IPS-NIHi7 (cell line): ENCODE results near the gene ADCY9.
A peak's percentile ranks its signal among the peaks of the same experiment; 100 is the strongest.

Experiments
- DNase-seq: peaks from one replicate; pipeline ENCODE4 v3.0.0; 2012; ENCODE audit warnings: mixed read lengths; ENCODE audit errors: extremely low spot score

ADCY9 gene

DNA sequence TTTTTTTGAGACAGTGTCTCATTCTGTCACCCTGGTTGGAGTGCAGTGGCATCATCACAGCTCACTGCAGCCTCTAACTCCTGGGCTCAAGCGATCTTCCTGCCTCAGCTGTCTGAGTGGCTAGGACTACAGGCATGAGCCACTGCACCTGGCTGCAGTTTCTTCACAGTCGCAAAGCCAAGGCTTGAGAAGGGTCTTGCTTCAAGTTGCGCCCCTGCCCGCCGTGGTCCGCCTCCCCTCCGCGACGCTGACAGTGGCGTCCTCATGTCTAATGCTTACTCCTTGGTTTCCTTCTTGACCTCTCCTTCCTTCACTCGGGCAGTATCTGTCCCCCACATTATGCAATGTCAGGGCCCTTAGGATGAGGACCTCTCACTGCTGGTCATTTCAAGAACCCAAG, 112.7 kb downstream of the ADCY9 start:
- no peak for DNase-seq

DNA sequence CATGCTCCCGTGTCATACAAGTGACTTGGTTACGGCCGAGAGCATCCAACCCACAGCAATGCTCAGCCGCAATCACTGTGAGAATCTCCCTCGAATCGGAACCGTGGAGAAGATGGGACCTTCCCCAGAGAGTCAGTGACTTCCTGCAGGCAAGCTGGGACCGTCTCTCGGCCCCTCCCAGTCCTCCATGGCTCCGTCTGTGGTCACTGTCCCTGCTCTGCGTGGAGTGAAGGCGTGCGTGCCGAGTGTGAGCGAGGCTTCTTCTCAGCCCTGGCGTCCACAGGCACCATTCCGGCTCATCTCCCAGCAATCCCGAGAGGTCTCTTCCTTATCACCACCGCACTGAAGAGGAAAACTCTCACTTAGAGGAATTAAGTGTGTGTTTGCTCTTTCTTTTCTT, 113.1 kb downstream of the ADCY9 start:
- no peak for DNase-seq

DNA sequence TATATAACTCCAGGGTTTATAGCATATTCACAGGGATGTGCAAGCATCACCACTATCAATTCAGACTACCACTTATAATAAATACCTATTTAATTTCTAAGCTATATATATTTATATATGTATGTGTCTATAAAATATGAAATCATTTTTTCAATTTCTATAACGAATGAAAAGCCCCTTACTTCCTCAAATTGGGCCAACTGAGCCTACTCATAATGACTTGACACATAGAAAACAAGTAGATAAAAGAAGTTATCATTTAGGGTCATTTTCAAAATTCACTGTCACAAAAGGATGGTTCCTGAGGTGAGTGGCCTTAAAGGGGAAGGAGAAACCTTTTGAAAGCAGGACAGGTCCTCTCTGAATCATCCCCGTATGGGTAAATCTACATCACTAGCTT, 114.1 kb downstream of the ADCY9 start:
- no peak for DNase-seq

DNA sequence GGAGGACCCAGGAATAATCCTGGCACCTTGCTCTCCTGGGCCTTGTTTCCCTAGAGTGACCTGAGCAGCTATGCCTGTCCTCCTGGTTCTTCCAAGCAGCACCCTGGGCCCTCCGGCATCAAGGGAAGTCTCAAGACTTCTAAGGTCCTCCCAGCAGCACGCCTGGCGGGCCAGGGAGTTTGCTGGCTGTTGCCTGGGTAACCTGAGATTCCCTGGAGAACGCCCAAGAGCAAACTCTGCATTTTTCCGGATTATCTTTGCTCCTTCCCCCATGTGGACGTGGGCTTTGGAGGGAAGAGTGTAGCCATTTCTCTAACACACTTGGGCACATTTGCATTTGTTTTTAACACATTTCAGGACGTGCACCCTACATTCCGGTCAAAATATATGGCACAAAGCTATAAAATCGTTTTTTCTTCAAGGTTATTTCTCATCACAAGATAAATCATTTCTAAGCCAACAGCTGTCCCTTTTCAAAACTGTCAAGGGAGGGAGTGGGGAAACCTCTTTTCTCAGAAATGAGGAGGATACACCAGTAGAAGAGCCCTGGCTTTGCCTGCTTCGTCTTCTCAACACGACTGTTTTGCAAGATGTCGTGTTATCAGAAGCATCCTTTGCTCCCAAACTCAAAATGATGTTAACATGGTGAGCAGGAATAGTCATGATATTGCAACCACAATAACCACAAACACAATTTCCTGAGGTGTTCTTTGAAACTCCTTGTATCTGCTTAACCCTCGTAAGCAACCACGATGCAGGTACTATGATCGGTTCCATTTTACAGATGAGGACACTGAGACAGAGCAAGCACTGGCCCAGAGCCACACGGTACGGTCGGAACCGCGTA, 116.5 kb downstream of the ADCY9 start:
- DNase-seq = peak; percentile 40

DNA sequence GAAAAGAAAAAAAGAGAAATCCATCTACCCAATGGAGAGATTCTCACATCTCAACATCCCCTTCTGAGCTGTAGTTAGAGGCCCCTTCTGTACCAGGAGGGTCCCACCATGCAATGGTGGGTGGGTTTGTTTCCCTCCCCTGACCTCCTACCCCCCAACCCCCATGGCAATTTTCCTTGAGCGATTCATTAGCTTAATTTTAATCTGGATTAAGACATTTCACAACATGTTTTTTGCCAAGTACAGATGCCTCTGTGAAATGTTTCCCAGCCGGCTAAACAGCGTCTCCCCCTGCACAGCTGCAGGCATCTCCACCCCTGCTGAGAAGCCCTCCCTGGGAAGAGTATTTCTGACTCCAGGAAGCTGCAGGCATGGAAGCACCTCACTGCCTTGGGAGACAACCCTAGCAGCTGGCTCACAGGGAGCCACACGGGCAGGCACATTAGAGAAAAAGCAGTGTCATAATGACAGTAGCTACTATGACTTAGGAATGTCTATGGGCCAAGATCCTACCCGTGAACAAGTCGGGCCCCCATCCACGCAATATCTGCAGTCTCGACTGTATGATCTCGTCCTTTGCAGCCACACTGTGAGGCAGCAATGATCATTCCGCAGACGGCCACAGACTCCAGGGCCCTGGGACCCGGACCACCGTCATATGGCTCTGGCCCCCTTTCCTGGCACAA, 117.3 kb downstream of the ADCY9 start:
- DNase-seq = no peak

DNA sequence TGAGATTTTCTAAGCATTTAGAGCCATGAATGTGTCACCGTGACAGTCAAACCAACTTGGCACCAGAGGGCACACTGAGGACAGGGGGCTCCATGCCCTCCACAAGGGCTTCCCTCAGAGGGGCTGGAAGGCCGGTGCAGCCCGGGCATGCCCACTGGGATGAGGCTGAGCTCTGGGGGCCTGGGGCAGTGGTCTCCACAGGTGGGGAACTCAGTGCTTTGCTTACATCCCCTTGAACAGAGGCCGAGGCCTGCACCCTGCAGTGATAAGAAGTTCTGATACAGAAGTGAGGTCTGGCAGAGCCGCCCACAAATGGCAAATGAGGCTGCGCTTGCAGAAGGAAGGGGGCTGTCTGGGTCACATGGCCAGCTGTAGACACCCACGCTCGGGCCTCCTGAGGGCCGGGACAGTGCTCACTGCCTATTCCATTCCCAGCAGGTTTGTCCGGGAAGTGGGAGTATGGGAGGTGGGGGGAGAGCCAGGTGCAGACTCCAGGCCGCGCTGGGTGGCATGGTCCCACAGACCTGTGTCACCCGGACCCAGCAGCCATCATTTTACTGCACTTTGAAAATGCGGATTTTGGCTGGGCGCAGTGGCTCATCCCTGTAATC, 118.9 kb downstream of the ADCY9 start:
- DNase-seq = no peak

DNA sequence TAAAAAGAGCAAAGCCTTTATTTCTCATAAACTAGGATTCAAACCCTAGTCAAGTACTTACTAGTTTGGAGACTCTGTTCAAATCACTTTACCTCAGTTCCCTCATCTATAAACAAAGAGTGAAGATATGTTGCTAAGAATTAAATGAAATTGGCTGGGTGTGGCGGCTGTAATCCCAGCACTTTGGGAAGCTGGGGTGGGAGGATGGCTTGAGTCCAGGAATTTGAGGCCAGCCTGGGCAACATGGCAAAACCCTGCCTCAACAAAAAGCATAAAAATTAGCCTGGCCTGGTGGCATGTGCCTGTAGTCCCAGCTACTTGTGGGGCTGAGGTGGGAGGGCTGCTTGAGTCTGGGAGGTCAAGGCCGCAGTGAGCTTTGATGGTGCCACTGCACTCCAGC, 121.2 kb downstream of the ADCY9 start:
- no peak for DNase-seq

DNA sequence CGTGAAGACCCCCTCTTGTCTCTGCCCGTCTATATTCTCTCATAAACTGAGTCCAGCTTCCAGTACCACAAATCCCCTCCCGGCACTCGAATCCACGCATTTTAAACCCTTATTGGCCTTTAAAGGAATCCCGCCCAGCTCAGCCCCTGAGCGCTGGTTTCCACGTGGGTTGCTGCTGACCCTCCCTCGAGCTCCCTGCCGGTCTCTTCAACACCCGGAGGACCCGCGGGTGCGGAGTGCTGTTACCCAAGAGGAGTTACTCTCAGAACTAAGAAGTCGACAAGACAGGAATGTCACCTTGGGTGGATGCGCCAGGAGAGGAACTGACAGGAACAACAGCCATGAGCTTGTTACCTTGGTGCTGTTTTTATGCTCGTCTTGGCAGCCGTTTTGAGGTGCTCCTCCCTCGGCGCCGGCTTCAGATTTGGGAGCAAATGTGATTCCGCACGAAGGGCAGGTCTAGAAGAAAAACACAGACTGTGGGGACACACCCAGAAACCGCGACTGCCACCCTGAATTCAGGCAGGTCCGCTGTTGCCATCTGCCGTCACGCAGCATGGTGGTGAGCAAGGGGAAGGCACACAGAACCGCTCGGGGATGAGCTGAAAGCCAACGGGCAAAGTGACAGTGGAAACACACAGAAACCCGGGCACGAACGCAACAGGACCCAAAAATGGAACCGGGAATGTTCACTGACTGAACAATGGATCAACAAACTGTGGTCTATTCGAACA, 123.0 kb downstream of the ADCY9 start:
- DNase-seq = no peak

DNA sequence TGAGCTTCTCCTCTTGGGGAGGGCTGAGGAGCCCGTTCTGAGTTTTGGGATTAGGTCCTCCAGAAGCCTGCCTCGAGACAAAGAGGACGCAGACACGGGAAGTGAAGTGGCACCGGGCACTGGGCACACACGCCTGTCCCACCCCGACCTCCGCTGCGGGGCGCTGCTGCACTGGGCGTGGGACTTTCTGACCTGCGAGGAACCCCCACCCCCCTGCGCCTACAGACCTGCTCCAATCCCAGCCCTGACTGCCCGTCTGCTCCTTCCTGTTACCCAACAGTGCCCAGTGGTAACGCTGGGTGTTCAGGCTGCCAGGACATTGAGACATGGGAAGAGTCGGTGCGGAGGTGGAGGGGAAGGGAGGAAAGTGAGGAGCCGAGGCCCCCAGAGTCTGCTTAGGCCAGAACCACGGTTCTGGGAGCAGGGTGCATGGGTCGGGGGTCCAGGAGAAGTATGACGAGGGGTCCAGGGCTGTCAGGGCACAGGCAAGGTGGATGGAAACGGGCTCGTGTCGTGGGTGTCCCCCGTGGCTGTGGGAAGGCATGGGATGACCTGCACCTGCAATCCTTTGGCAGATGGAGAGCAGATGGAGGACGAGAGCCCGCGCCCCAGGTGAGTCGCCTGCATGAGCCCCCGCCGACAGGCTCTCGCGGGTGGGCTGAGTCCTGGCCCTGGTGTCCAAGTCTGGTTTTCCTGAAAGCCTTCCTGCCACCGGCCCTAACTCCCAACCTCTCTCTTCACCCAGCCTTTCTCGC, 123.8 kb downstream of the ADCY9 start:
- DNase-seq = no peak

DNA sequence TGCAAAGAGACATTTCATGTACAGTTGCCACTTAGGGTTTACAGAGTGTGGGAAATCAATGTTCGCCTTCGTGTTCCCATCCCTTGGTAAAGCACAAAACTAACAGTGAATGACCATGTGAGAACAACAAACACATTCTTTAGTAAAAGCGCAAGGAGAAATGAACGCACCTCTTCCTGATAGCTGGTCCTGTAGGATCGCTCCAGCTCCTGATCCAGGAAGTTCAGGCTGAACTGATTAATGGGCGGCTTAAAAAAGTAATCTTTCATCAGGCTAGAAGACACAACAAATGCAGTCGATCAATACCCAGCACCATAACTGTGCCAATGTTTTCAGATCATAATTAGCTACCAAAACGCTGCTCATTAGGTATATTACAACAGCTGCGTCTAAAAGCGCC, 127.4 kb downstream of the ADCY9 start:
- DNase-seq = no peak

DNA sequence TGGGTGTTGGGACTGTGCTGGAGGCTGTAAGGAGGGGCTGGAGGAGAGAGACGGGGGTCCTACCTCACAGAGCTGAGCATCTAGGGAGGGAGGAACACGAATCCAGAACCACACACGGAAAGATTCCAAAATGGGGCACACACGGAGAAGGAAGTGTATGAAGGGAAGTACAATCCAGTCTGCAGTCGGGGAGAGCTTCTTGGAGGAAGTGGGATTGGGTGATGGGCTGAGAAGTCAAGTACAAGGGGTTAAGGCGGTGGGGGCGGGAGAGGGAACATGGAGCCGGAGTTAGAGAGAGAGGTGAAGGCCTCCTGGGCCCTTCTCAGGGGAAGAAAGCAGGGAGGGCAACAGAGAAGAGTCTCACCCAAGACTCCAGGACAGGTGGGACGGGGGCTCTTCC, 128.2 kb downstream of the ADCY9 start:
- no peak for DNase-seq

DNA sequence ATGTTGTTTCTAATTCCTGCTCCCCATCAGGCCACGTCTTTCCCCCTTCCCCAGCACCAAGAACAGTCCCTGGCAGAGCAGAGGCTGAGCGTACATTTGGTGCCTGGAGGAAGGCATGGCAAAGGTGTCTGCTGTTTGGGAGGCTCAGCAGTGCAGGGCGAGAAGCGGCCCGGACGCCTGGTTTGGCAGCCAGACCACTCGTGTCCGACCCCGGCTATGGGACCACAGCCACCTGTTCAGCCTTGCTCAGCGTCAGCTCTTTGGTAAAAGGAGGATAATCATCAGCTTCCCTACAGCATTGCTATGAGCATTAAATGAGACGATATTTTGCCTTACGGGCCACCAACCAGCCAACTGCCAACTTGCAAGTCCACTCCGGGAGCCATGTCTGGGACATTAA, 129.0 kb downstream of the ADCY9 start:
- no peak for DNase-seq

DNA sequence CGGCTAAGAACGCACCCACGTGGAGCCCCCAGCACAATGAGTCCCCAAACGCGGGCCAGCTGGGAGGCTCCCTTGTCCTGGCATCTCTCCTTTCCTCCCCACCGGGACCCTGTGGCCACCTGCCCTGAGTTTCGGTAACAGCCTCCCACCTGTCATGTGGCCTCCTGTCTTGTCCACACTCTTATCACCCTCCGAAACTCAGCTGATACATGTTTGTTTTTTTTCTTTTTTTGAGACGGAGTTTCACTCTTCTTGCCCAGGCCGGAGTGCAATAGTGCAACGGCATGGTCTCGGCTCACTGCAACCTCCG, 130.1 kb downstream of the ADCY9 start:
- no peak for DNase-seq

DNA sequence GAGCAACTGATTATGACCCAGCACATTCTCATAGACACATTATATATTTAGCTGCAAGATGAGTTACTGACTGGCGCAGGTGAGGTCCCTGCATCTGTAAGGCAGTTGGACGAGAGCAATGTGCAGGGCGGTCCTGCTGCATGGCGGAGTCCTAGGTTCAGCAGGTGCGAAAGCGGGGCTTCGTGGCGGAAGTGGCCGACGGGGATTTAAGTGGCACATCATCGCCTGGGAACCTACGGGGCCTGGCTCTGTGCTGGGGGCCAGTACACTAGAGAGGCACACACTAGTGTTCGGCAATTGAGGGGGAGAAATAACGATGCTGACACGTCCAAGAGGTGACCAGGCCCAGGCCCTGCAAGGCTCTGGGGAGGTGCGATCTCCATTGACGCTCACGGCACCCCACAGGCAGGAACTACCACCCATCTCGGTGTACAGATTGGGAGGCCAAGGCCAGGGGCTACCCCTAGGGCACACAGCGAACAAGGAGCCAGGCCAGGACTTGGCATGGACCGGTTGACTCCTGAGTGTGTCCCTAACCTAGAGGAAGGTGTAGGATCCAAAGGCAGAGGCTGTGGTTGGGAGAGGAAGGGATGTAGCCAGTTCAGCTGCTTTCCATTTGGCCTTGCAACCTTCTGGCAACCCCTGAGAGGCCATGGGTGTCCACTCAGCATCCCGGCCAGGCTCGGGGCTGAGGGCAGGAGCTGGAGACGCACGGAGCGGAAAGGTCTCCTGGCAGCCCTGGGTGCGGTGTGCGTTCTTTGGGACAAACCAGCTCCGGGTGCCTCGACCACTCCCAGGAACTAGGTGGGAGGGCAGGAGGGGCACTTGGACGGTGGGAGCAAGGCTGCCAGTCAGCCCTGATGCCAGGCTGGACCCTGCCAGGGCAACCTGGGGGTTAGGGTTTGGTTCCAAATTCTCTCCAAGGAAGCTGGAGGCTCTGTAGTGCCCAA, 131.9 kb downstream of the ADCY9 start:
- DNase-seq = no peak

DNA sequence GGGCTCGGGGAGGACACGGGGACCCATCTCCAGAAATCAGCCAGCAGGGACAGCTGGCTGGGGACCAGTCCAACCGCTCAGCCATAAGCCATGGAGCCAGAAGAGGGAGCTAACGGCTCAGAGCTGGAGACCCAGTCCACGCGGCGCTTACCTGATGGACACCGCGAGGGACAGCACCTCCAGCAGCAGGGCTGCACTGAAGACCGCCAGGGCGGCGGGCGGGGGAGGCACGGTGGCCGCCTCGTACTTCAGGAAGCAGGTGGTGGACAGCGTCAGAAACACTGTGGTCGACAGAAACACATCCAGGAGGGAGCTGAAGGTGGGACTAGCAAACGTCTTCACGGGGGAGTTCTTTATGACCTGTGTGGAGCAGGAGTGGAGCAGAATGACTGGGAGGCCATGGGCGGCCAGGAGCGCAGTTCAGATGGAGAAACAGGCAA, 133.1 kb downstream of the ADCY9 start:
- DNase-seq = peak; percentile 95

DNA sequence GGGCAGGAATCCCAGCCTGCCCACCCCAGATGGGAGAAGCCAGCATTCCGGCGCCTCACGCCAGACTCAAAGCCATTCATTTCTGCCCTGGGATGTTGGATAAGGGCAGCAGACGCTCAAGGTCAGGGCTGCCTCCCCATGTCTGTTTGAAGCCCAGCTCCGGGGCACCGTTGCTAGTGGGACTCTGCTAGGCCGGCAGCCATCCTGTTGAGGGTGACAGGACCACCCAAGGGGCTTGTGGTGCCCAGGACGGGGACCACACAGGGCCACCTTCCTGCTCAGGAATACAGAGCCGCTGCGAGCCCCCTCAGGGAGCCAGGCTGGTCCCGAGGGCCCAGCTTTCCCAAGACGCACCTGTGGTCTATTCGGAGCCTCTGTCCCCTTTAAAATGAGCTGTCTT, 134.0 kb downstream of the ADCY9 start:
- no peak for DNase-seq

DNA sequence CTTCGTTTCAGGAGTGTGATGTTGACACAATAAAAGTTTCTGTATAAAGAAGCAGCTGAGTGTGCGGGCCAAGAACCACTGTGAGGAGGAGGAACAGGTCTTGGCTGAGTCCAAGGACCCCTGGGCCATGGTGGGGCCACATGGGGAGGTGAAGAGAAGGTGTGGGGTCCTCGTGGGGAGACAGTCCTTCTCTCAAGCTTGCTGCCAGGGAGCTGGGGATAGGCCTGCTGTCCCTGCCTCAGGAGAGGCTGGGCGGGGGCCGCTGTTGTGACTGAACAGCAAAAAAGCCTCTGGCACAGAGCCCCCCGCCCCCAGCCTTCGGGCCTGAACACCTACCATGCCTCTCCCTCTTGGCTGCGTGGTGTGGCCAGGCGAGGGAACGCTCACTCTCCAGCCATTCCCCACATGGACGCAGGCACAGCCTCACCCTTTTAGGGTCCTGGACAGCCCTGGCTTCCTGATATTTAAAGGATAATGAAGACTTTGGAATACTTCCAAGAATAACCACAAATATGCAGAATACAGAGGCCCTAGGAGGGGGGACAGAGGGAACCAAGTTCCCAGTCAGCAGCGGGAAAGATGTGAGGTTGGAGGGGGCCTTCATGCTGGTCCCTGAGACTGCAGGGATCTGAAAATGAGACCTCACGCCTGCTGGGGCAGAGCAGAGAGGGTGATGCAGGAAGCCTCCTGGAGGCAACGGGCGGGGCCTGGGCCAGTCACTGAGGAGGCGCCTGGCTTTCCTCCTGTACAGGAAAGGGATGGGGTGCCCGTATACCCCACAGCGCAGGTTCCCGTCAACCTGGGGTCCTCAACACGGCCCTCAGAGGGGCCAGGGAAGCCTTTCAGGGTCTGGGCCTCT, 135.8 kb downstream of the ADCY9 start:
- no peak for DNase-seq

DNA sequence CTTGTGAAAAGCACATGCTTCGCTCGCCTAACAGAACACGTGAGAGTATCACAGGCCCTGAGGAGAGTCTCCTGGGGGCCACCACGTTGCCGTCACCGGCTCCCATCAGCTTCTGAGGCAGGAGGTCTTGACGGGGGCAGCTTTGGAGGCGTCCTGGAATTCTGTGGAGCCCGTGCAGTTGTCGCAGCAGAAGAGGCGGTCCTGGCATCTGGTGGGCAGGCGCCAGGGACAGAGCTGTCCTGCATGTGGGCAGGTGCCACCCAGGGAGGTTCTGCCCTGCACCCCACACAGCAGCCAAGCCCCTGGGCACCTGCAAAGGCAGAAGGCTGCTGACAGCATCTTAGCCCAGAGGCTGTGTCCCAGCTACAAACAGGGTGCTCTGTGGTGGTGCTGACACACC, 136.7 kb downstream of the ADCY9 start:
- no peak for DNase-seq

DNA sequence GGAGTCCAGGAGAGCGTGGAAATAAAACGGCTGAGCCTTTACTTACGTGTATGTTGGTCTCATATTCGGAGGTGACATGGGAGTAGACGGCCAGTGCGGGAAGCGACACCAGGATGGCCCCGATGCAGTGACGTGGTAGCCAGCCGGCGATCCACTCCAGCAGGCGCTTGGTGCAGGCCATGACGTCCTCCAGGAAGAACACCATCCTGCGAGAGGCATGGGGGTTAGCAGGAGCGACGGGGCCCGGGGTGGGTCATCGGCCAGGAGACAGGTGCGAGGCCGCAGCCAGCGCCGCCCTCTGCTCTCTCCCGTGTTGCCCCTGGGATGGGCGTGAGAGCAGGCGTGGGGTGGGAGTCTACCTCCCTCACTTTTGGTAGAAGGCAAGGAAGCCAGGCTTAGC, 137.2 kb downstream of the ADCY9 start:
- DNase-seq = no peak

DNA sequence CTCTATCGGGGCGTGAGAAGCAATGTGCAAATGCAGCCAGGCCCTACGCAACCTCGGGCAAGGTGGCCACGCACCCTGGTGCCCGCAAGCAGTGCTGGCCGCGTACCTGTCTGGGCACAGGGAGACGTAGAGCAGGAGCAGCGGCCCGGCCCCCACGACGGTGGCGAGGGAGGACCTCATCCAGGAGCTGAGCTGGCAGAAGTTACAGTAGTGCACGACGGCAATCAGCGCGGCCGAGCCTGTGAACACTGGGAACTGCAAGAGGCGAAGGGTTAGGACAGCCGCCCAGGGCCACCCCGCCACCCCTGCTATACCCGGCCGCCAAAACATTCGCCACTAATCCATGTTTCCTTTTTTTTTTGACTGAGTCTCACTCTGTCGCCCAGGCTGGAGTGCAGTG, 138.9 kb downstream of the ADCY9 start:
- no peak for DNase-seq
